ENCODE data around the gene ACACB.

DNA sequence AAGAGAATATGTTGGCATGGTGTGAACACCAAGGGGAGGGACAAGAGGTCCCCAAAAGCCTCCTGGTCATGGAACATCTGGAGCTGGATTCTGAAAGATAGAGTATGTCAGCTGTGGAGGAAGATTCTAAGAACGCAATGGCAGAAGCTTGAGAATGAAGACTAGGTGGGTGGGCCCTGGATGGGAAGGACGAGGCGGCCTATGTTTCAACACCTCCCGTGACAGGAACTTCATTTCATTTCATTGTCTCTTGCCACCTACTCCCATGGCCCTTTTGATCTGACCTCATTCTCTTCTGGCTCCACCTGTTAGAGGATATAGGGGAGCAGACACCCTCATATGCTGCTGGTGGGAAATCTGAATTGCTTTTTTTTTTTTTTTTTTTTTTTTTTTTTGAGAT is 15.6 kb upstream of the ACACB start:
- no peak for TF ChIP-seq GATA2 (IDR thresholded peaks at IDR 0.05; ENCODE audit: low read depth, low read length)
- no peak for TF ChIP-seq GATA3 (IDR thresholded peaks at IDR 0.05; ENCODE audit: low read depth, low read length)

Data from SH-SY5Y (cell line).